Large intestine (tissue), 3 donors: ENCODE measurements around the gene JAG1. TPM values are rescaled to one million over a fixed set of nuclear protein-coding genes. Genes with fewer than 3 reads are reported as not detected.

Experiments used
- DNase-seq, 2 donors: peaks; one replicate each; pipeline versions ENCODE4 v3.0.0 to v3.0.0-alpha.2; 2013
- H3K27ac ChIP-seq: one replicate; pipeline ENCODE4 v1.5.1; 2013; ENCODE audit warnings: low read length
- H3K27me3 ChIP-seq: 2 replicates; pipeline ENCODE4 v1.6.1; 2013; ENCODE audit warnings: low read length; ENCODE audit not compliant: control insufficient read depth, insufficient read depth
- H3K36me3 ChIP-seq: 2 replicates; pipeline ENCODE4 v1.6.1; 2013; ENCODE audit warnings: low read length; ENCODE audit not compliant: control insufficient read depth, insufficient read depth
- H3K4me1 ChIP-seq: one replicate; pipeline ENCODE4 v1.6.1; 2013; ENCODE audit warnings: low read length; ENCODE audit not compliant: control insufficient read depth, insufficient read depth
- H3K4me3 ChIP-seq: one replicate; pipeline ENCODE4 v1.5.1; 2013; ENCODE audit warnings: low read length
- H3K9me3 ChIP-seq: one replicate; pipeline ENCODE4 v1.6.1; 2013; ENCODE audit warnings: mild to moderate bottlenecking, low read depth, low read length, moderate library complexity; ENCODE audit not compliant: control insufficient read depth
- WGBS: methylation state at CpG from one replicate; pipeline ENCODE4 v1.1.5; 2013; ENCODE audit warnings: low lambda C conversion rate; ENCODE audit not compliant: insufficient coverage; 5-methylcytosine and 5-hydroxymethylcytosine counted together
- polyA plus RNA-seq: library from polyadenylated mRNA; unstranded; fragments of 120-200 nt; gene quantifications from one replicate; pipeline ENCODE4 v1.2.1, GENCODE V29; 2013

JAG1 gene
- polyA plus RNA-seq, 1 donor, result 72.0 TPM

DNA sequence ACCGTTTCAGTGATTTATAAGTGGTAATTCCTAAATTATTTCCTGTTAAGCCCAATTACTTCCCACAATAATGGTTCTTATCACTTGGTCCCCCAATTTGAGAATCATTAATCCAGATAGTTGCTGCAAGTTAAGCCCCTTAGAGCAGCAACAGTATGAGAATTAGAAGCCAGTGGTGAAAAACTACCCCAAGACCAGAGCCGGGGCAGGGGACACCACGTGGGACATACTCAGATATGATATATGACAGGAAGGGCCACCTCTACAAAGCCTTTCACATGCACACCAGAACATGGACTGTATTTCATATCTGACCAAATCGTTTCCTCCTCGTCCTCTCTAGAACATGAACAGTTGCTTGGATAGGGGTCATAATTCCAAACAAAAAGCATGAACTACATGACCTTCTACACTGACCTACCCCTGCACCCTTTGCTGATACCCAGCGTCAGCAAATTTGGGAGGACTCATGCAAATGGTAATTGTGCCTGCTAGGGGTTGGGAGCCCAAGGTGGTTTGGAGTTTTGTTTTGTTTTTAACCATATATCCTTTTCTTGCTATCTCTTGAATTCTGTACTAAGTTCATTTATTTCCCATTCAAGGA, 3.9 kb downstream of the JAG1 start:
- 83% methylated on average over 1 of the region's 6 CpGs for WGBS
- no peak for DNase-seq
- Histone ChIP-seq H3K4me1 (peaks cover 19% of the 10 kb centered on the region), H3K27ac (no peak overlapping the region), H3K36me3 (peaks cover 40% of the 10 kb centered on the region), H3K27me3 (no peaks in the 10 kb centered on the region), H3K9me3 (no peaks in the 10 kb centered on the region), H3K4me3 (peak overlapping the region; percentile 93)

- Histone ChIP-seq H3K27ac (no peak overlapping the region), H3K27me3 (no peaks in the 10 kb centered on the region), H3K4me1 (peaks cover 24% of the 10 kb centered on the region), H3K36me3 (peaks cover 41% of the 10 kb centered on the region), H3K9me3 (no peaks in the 10 kb centered on the region), H3K4me3 (no peak overlapping the region)
- WGBS, result 100% methylated on average over 1 of the region's 7 CpGs
- no peak for DNase-seq
Observed at GRCh38 chr20:10668677-10669368, 5.0 kb downstream of the JAG1 start.

DNA sequence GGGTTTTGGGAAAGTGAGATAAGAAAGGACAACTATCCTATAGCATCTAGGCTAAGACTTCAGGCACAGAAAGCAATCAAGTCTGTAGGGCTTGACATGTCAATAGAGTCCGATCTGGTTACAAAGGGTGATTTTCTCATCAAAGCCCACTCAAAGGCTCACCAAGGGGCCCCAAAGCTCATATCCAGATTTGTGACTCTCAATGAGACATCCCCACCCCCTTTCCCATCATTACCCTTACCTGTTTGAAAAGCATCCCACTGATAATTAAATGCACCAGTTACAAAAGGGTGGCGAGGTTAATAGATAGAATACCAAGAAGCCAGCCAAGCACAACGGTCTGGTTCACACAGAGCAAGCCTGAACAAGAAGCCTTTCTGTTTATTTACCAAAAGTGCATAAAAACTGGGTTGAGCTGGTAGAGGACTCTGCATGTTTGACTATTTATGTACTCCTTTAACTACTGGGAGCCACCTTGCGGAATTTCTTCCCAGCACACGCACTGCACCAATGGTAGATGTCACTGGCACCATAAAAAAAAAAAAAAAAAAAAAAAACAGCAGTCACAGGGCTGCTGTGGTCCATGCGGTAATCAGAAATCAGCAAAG, 6.1 kb downstream of the JAG1 start:
- Histone ChIP-seq H3K27me3 (no peaks in the 10 kb centered on the region), H3K9me3 (no peaks in the 10 kb centered on the region), H3K36me3 (peaks cover 48% of the 10 kb centered on the region), H3K4me1 (peaks cover 32% of the 10 kb centered on the region), H3K4me3 (no peak overlapping the region), H3K27ac (no peak overlapping the region)
- no peak for DNase-seq
- WGBS, result 64% methylated on average over 2 of the region's 6 CpGs

DNA sequence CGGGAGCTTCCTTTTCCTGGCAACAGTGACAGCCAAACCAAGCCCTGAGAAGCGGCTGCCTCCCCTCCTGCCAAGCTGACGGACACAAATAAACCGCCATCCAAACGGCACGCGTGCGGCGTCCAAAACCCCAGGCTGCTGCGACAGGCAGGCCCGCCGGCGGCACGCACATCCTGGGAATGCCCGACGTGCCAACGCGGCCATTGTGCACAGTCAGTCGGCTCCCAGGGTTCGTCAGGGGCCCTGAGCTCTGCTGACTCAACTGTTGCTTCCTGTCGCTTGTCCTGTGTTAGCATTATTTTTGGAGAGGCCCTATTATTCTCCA, 6.8 kb downstream of the JAG1 start:
- no CpG with 5 or more reads among the region's 21 CpGs for WGBS
- Histone ChIP-seq H3K27ac (no peak overlapping the region), H3K36me3 (peaks cover 55% of the 10 kb centered on the region), H3K4me3 (no peak overlapping the region), H3K27me3 (no peaks in the 10 kb centered on the region), H3K4me1 (peaks cover 37% of the 10 kb centered on the region), H3K9me3 (no peaks in the 10 kb centered on the region)
- DNase-seq, result no peak

DNA sequence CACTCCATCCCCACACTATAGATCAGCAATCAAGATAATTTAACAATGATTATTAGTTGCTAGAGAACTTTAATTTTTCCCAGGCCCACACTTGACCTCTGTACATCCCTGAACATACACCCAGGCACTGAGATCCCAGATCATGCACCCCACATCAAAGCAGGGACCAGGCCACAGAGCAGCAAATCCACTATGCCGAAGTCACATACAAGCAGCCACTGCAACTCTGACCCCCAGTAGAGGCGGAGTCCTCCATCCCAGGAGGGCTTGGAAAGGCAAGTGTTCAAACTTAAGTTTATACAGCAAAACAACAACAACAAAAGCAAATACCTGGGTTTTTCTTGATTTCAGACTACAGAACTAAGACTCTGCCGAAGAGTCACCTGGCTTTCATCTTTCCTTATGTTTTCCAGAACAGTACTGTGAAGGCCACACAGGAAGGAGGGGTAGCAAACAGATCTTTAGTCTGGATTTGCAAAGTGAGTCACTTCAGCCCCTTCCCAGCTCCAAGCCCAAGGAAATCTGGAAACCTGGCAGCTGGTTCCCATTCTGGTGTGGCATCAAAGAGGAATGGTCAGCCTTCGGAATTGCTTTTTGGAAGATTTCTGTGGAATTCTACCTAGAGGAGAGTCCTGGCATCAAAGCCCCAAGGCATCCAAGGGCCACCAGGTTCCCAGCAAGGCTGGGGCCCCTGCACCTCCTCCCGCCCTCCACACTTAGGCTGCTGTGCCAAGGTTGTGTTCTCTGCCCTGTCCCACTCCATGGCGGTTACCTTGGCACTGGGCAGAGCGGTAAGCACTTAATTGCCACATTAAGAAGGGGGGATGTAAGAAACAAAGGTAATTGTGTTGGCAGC, 7.3 kb downstream of the JAG1 start:
- Histone ChIP-seq H3K36me3 (peaks cover 60% of the 10 kb centered on the region), H3K27ac (no peak overlapping the region), H3K27me3 (no peaks in the 10 kb centered on the region), H3K4me3 (no peak overlapping the region), H3K4me1 (peaks cover 37% of the 10 kb centered on the region), H3K9me3 (no peaks in the 10 kb centered on the region)
- WGBS, result no CpG with 5 or more reads among the region's 7 CpGs
- DNase-seq, result no peak

GRCh38 chr20:10665791-10666190, 8.0 kb downstream of the JAG1 start:
- Histone ChIP-seq H3K4me1 (peaks cover 36% of the 10 kb centered on the region), H3K27ac (no peak overlapping the region), H3K9me3 (no peaks in the 10 kb centered on the region), H3K27me3 (no peaks in the 10 kb centered on the region), H3K36me3 (peaks cover 66% of the 10 kb centered on the region), H3K4me3 (no peak overlapping the region)
- WGBS, result no CpG with 5 or more reads among the region's 6 CpGs
- DNase-seq, result no peak

DNA sequence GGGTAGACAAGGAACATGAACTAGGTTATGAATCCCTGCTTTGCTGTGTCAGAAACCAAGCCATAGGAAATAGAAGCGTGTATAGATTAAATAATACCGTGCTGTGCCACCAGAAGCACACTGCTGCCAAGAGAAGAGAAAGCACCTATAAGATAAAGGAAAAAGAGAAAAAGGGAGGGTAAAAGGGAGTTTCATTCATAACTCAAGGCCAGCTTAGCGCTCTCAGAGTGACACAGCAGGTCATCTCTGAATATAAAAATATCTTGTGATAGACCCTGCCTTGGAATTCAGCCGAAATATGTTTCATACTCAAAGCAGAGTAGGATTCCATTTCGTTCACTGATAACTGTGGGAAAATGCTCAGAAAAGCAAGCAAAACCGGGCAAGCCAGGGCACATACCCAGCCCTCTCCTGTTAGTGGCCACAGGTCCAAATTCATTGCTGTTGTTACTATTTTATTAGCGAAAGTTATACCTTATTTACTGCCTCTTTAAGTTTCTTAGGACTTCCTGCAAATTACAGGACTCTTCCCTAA, 8.7 kb downstream of the JAG1 start:
- no peak overlapping the region for H3K27ac ChIP-seq
- WGBS, result no CpG with 5 or more reads among the region's 7 CpGs
- DNase-seq, result no peak
- no peaks in the 10 kb centered on the region for H3K9me3 ChIP-seq
- no peaks in the 10 kb centered on the region for H3K27me3 ChIP-seq
- H3K4me1 ChIP-seq, result peaks cover 33% of the 10 kb centered on the region
- no peak overlapping the region for H3K4me3 ChIP-seq
- peaks cover 69% of the 10 kb centered on the region for H3K36me3 ChIP-seq

- DNase-seq, result peak in 1 of 2 donors; percentile 60
- peak overlapping the region; percentile 24 for H3K27ac ChIP-seq
- no peaks in the 10 kb centered on the region for H3K27me3 ChIP-seq
- H3K9me3 ChIP-seq, result no peaks in the 10 kb centered on the region
- H3K36me3 ChIP-seq, result peaks cover 73% of the 10 kb centered on the region
- WGBS, result no CpG with 5 or more reads among the region's 8 CpGs
- H3K4me1 ChIP-seq, result peaks cover 36% of the 10 kb centered on the region
- H3K4me3 ChIP-seq, result no peak overlapping the region
Observed at GRCh38 chr20:10663756-10664155, 10.0 kb downstream of the JAG1 start.

DNA sequence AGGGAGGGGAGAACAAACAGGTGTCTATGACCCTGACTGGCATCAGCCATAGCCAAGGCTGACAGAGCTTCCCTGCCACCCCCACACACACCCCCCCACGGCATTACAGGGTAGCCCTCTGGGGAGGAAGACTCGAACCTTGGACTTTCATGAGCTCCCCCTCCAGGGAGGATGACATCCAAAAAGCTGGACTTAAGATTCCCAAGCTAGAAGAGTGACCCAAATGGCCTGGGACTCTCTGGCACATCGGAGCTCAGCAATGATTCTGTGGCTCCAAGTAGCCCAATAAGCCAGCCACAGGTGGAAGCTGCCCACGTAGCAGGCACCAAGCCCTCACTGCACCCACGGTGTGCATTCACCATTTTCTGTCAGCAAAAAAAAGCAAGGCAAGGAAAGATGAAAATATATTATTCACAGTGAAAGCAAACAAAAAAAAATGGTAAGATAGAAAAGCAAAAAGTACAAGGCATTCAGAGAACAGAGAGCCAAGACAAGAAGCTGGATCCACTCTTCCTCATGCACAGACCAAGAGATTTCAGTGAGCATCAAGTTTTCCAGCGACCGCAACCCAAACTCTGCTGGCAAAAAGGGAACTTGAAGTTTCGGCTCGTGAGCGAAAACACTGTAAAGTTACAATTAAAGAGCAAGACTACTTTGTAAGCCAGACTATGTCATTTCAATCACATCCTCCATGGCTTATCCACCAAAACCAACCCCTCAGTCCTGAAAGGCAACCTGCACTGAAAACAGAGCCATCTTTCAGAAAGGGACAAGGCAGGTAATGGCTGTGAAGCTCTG, 10.9 kb downstream of the JAG1 start:
- Histone ChIP-seq H3K4me3 (no peak overlapping the region), H3K36me3 (peaks cover 73% of the 10 kb centered on the region), H3K27me3 (no peaks in the 10 kb centered on the region), H3K27ac (peak overlapping the region; percentile 24), H3K9me3 (no peaks in the 10 kb centered on the region), H3K4me1 (peaks cover 36% of the 10 kb centered on the region)
- 100% methylated on average over 2 of the region's 10 CpGs for WGBS
- DNase-seq, result no peak
